GM04503 (cell line): ENCODE data around the gene SNX6.
"Not testable (repeated sequence)": the region's sequence is repeated elsewhere in the genome, so short reads cannot be mapped to it uniquely, and the experiment has no call there.

ENCODE experiments used
- DNase-seq: peaks from one replicate; pipeline ENCODE4 v3.0.0-alpha.2; 2012; ENCODE audit warnings: low read depth

SNX6 gene

GRCh38 chr14:34629657-34630529 lies at the start of gene SNX6:
SNX6 (minus strand) TSS chr14:34630148; CDS start chr14:34630116, 32 bp downstream.
- no peak for DNase-seq

DNA sequence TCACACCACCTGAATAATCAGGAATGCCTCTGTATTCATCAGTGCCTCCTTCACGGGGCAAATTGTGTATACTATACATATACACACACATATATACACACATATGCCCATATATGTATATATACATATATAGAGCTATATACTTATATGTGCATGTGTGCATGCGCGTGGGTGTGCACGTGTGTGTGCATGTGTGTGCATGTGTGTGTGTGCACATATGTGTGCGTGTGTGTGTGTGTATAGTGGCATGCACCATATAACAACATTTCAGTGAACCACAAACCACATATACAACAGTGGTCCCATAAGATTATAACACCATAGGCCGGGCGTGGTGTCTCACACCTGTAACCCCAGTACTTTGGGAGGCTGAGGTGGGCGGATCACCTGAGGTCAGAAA lies 48.8 kb upstream of the SNX6 start:
- no peak for DNase-seq

- DNase-seq: no peak
Measured at GRCh38 chr14:34678306-34678705, 48.4 kb upstream of the SNX6 start.

DNA sequence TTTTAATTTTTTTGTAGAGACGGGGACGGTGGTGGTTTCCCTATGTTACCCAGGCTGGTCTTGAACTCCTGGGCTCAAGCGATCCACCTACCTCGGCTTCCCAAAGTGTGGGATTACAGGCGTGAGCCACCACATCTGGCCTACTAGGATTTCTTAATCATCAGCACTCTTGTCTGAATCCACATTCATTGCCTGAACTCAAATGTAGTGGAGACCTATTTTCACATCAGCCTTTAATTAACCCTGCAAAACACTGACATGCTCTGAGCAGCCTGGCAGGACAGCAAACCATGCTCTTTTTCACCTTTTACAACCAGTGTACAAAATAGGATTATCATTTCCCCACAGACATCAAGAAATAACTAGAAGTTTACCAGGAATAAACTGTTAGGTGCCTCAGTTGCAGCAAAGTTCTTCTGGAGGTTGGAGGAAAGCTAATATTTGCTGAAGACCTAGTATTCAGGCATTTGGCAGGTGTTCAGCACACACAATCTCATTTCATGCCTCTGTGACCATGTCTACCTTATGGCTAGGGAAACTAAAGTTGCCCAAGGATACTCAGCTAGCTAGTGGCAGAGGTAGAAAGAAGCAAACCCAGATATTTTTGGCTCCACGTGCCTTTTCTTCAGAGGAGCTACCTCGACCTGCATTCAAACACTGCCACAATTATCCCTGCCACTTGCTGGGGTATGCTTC lies 46.7 kb upstream of the SNX6 start:
- no peak for DNase-seq

DNA sequence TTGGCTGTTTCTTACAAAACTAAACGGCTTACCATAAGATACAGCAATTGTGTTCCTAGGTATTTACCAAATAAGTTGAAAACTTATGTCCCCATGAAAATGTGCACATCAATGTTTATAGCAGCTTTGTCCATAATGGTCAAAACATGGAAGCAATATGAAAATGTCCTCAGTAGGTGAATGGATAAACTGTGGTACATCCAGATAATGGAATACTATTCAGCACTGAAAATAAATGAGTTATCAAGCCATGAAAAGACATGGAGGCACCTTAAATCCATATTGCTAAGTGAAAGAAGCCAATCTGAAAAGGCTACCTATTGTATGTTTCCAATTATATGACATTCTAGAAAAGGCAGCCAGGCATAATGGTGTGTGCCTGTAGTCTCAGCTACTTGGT lies 43.8 kb upstream of the SNX6 start:
- no peak for DNase-seq

DNA sequence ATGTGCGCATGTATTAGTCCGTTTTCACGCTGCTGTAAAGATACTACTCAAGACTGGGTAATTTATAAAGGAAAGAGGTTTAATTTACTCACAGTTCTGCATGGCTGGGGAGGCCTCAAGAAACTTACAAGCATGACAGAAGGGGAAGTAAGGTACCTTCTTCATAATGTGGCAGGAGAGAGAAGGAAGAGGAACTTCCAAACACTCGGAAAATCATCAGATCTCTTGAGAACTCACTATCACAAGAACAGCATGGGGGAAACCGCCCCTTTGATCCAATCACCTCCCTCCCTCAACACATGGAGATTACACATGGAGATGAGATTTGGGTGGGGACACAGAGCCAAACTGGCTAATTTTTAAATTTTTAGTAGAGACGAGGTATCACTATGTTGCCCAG lies 41.8 kb upstream of the SNX6 start:
- no peak for DNase-seq

GRCh38 chr14:34668111-34668510 lies 38.2 kb upstream of the SNX6 start:
- no peak for DNase-seq

DNA sequence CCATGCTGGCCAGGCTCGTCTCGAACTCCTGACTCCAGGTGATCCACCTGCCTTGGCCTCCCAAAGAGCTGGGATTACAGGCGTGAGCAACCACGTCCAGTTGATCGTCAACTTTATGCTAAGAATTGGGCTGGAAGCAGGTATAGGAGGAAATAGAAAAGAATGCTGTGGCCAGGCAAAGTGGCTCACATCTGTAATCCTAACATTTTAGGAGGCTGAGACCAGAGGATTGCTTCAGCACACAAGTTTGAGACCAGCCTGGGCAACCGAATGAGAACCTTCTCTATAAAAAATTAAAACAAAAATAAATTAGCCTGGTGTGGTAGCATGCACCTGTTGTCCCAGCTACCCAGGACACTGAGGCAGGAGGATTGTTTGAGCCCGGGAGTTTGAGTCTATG lies 37.1 kb upstream of the SNX6 start:
- DNase-seq: no peak

- DNase-seq: peak; percentile 54
Measured at GRCh38 chr14:34665785-34666435, 36.0 kb upstream of the SNX6 start.

DNA sequence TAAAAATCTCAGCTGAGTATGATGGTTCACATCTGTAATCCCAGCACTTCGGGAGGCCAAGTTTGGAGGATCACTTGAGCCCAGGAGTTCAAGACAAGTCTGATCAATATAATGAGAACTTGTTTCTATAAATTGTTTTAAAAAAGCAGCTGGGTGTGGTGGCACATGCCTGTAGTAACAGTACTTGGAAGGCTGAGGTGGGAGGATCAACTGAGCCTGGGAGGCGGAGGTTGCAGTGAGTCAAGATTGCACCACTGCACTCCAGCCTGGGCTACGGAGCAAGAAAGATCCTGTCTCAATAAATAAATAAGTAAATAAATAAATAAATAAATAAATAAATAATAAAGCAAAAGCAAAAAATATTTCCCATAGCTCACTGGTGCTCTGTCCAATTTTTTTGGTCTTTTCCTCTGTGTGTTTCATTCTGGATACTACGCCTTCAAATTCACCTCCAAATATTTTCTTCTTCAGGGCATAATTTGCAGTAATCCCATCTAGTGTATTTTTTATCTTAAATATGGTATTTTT lies 32.7 kb upstream of the SNX6 start:
- DNase-seq: no peak

- no peak for DNase-seq
Measured at GRCh38 chr14:34660796-34661195, 30.8 kb upstream of the SNX6 start.

DNA sequence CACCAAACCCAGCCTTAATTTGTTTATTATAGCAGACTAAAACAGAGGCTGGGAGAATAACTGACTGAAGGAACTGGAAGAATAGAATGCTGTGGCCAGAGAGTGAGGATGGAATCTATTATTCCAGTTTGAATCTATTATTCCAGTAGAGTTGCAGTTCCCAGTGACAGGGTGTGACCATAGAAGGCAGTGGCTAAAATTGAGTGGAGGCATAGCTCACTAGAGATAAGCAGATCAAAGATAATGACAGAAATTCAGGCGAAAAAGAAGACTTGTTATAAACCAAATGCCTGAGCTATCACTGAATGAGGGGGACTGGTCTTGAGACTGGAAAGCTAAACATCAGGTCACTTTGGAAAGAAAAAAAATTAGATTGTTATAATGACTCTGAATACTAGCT lies 26.0 kb upstream of the SNX6 start:
- DNase-seq: no peak

GRCh38 chr14:34653073-34653472 lies 23.1 kb upstream of the SNX6 start:
- DNase-seq: not testable (repeated sequence)

- DNase-seq: not testable (repeated sequence)
Measured at GRCh38 chr14:34652348-34652747, 22.4 kb upstream of the SNX6 start.

DNA sequence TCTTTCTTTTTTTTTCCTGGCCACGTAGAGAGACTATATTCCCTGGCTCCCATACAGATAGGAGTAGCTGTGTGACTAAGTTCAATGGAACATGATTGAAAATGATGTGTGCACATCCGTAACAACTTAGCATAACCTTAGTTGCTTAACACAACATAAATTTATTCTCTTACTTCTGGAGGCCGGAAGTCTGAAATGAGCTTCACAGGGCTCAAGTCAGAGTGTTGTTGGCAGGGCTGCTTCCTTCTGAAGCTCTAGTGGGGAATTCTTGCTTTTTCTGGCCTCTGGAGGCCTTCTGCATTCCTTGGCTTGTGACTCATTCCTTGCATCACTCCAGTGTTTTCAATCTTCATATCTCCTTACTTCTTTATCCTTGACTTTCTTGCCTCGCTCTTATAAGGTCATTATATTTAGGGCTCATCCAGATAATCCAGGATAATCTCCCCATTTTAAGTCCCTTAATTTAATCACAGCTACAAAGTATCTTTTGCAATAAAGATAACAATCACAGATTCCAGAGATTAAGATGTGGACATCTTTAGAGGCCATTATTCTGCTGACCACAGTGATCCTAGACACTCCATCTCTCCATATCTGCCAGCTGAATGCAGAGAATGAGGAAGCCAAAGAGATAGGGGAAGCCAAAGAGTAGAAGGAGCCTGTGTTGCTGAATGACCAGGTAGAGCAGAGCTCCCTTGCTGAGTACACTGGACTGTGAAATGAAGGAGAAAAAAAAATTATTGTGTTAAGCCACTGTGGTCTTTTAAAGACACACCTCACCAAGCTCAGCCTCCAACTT lies 21.0 kb upstream of the SNX6 start:
- DNase-seq: peak; percentile 100

- not testable (repeated sequence) for DNase-seq
Measured at GRCh38 chr14:34650006-34650405, 20.1 kb upstream of the SNX6 start.

DNA sequence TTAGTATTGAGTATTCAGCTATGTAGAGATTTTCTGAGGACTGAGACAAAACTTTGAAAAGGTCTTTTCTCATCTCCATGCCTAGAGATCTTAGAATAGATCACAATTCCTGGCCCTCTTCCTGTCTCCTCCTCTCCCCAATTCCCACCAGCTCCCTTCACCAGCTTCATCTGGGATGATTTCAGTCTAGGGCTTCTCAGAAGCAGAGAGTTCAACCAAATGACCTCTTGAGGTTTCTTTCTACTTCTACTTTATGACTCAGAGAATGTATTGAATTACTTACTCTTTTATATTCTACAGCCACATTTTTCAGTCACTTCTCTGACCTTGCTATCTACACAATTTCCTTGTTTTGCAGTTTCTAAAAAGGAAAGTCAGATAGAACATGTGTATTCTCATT lies 19.4 kb upstream of the SNX6 start:
- DNase-seq: peak; percentile 68

DNA sequence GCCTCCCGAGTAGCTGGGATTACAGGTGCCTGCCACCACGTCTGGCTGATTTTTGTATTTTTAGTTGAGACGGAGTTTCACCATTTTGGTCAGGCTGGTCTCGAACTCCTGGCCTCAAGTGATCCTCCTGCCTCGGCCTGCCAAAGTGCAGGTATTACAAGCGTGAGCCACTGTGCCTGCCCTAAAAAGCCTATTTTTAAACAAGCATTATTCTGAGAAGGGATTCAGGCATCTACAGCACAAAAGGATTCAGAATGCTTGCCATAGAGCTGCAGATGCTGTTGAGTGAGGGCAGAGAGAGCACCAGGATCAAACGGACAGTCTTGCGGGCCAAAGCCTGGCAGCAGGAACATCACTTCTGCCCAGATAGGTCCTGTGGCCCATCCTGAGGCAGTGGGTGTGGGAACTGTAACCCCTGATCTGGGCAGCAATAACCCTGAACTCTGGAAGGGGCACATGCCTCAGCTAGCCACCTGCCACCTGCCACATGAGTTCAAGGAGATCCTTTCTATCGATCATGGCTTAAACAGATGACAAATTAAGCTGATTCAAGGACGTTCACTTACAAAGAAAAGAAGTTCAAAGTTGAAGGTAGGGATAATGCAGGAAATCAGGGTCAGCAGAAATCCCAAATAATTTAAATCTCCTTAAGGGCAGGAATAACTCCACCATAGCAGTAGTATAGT lies 16.8 kb upstream of the SNX6 start:
- DNase-seq: no peak

- DNase-seq: no peak
Measured at GRCh38 chr14:34643361-34643760, 13.4 kb upstream of the SNX6 start.

GRCh38 chr14:34642595-34642994 lies 12.6 kb upstream of the SNX6 start:
- DNase-seq: no peak

- DNase-seq: no peak
Measured at GRCh38 chr14:34640826-34641225, 10.9 kb upstream of the SNX6 start.
